ENCODE results near the gene XYLT1. TPM values are rescaled to one million over a fixed set of nuclear protein-coding genes. Genes with fewer than 3 reads are reported as not detected.

The XYLT1 gene
- total and polyA plus RNA-seq, 10 of the 15 experiments (the other 5 are each of a cell fraction or from before 2014, with no cell fraction given) = 0.88 to 14.8 (median 5.8) TPM

- TF ChIP-seq MAX (IDR thresholded peaks at IDR 0.05; ENCODE audit: low read depth, low read length) (no peak), USF2 (IDR thresholded peaks at IDR 0.05; ENCODE audit: borderline replicate concordance, low read depth, low read length) (no peak), IKZF2 (IDR thresholded peaks at IDR 0.05) (no peak), EP300 (IDR thresholded peaks at IDR 0.05; ENCODE audit: borderline replicate concordance in 1 of 2, control insufficient read depth in 1 of 2, low read depth in 2 of 2, low read length in 2 of 2) (no peak), RB1 (IDR thresholded peaks at IDR 0.05; ENCODE audit: borderline replicate concordance) (no peak), TCF7 (IDR thresholded peaks at IDR 0.05; ENCODE audit: borderline replicate concordance) (no peak), CREM (IDR thresholded peaks at IDR 0.05; ENCODE audit: low read depth) (no peak), ZNF217 (IDR thresholded peaks at IDR 0.05) (no peak), SP1 (IDR thresholded peaks at IDR 0.05; ENCODE audit: low read depth, low read length) (no peak)
These were observed 116.1 kb downstream of the XYLT1 start (continued) for GRCh38 chr16:17354685-17355084.

GRCh38 chr16:17354141-17354601 is 116.6 kb downstream of the XYLT1 start:
- Histone ChIP-seq H3K4me2 (ENCODE audit: control insufficient read depth, insufficient read depth) (no peak overlapping the region), H3K9me3 (replicated peaks; ENCODE audit: control insufficient read depth, insufficient read depth, low read length) (no peaks in the 10 kb centered on the region), H3K9ac (ENCODE audit: control insufficient read depth, insufficient read depth, low read length) (no peak overlapping the region), H3K4me1 (ENCODE audit: control insufficient read depth, insufficient read depth, low read length) (peaks cover 1% of the 10 kb centered on the region; the same call in 1 of the 2 replicates), H3K27me3 (replicated peaks in 1 of 2; ENCODE audit: control insufficient read depth in 2 of 2, insufficient read depth in 2 of 2, low read length in 1 of 2) (no peaks in the 10 kb centered on the region), H3K36me3 (ENCODE audit: control insufficient read depth in 2 of 2, insufficient read depth in 2 of 2, low read length in 1 of 2) (peaks cover 0 to 3% of the 10 kb centered on the region in 2 experiments; a peak in 1 of 4 replicates), H4K20me1 (ENCODE audit: control insufficient read depth, insufficient read depth) (no peaks in the 10 kb centered on the region), H3K4me3 (no peak overlapping the region), H2AFZ (ENCODE audit: control insufficient read depth, low read depth, low read length) (no peak overlapping the region), H3K79me2 (ENCODE audit: control insufficient read depth, insufficient read depth, low read length) (no peaks in the 10 kb centered on the region), H3K27ac (ENCODE audit: control insufficient read depth, insufficient read depth) (no peak overlapping the region)
- TF ChIP-seq STAT3 (IDR thresholded peaks at IDR 0.05; ENCODE audit: low read depth, low read length) (no peak), EZH2 (IDR thresholded peaks at IDR 0.05; ENCODE audit: borderline replicate concordance, control insufficient read depth, low read depth, low read length) (no peak), SREBF2 (IDR thresholded peaks at IDR 0.05; ENCODE audit: low read length) (no peak), ZNF207 (IDR thresholded peaks at IDR 0.05; ENCODE audit: borderline replicate concordance) (no peak), RFX5 (IDR thresholded peaks at IDR 0.05; ENCODE audit: low read depth, low read length) (no peak), RB1 (IDR thresholded peaks at IDR 0.05; ENCODE audit: borderline replicate concordance) (no peak), REST (IDR thresholded peaks at IDR 0.05; ENCODE audit: low read depth, low read length) (no peak)
- SMC1A ChIA-PET (ENCODE audit: uncharacterized antibody, unreplicated experiment) = interaction anchor here (1.3 to 2.6 kb wide), 3 partner anchors 10 to 15 kb away, joined by 3 to 13 read pairs (median 8); no protein-coding TSS in a partner anchor
- POLR2A ChIA-PET = interaction anchor here (0.7 to 1.1 kb wide), 2 partner anchors 12 to 16 kb away, joined by 3 read pairs; no protein-coding TSS in a partner anchor
- WGBS (ENCODE audit: insufficient coverage, insufficient replicate concordance, low lambda C conversion rate, missing lambda C conversion rate) = 46% methylated on average over 10 of the region's 10 CpGs
- DNase-seq (ENCODE audit: low read depth, low spot score) (no peak), FAIRE-seq (no peak), ATAC-seq (no peak)
- no TSS peak for BruUV-seq (replicated peaks)
- in situ Hi-C loops (cut with MboI) (no loop called here), intact Hi-C loops (cut with micrococcal nuclease; ENCODE audit: unreplicated experiment) (no loop called here)
- CTCF ChIA-PET = interaction anchor here (0.6 kb wide), 2 partner anchors 14 to 16 kb away, joined by 3 read pairs; no protein-coding TSS in a partner anchor
- RAD21 ChIA-PET (ENCODE audit: unreplicated experiment) = no interaction called here

Measured in GM12878 (cell line).